Measurements from ENCODE around the gene RBBP9. TPM values are rescaled to one million over a fixed set of nuclear protein-coding genes. Genes with fewer than 3 reads are reported as not detected.

Gene RBBP9
- polyA plus RNA-seq, result 22.5 TPM
- long read RNA-seq, donor 1, transcript RBBP9-201 (5 exons, 3,861 nt), result major isoform, 7 of 8 reads
- long read RNA-seq, donor 1, partial matches to known transcripts, result 0 of 8 reads
- long read RNA-seq, donor 1, other reads (novel, unspliced or antisense), result 0 of 8 reads
- long read RNA-seq, donor 2, transcript RBBP9-201 (5 exons, 3,861 nt), result major isoform, 16 of 17 reads
- long read RNA-seq, donor 2, partial matches to known transcripts, result 0 of 17 reads
- long read RNA-seq, donor 2, other reads (novel, unspliced or antisense), result 0 of 17 reads
- long read RNA-seq, donor 3, transcript RBBP9-201 (5 exons, 3,861 nt), result major isoform, 7 of 9 reads
- long read RNA-seq, donor 3, partial matches to known transcripts, result 0 of 9 reads
- long read RNA-seq, donor 3, other reads (novel, unspliced or antisense), result 0 of 9 reads
- long read RNA-seq, donor 4, result 0 reads
- long read RNA-seq, donor 5, partial matches to known transcripts, result 0 of 4 reads
- long read RNA-seq, donor 5, other reads (novel, unspliced or antisense), result 0 of 4 reads
- long read RNA-seq, donor 6, transcript RBBP9-201 (5 exons, 3,861 nt), result major isoform, 9 of 10 reads
- long read RNA-seq, donor 6, partial matches to known transcripts, result 0 of 10 reads
- long read RNA-seq, donor 6, other reads (novel, unspliced or antisense), result 0 of 10 reads
- long read RNA-seq, donor 7, partial matches to known transcripts, result 7 of 11 reads
- long read RNA-seq, donor 7, other reads (novel, unspliced or antisense), result 0 of 11 reads
- long read RNA-seq, donor 8, transcript RBBP9-201 (5 exons, 3,861 nt), result major isoform, 9 of 9 reads
- long read RNA-seq, donor 8, partial matches to known transcripts, result 0 of 9 reads
- long read RNA-seq, donor 8, other reads (novel, unspliced or antisense), result 0 of 9 reads
- long read RNA-seq, donor 9, transcript RBBP9-201 (5 exons, 3,861 nt), result major isoform, 11 of 13 reads
- long read RNA-seq, donor 9, partial matches to known transcripts, result 0 of 13 reads
- long read RNA-seq, donor 9, other reads (novel, unspliced or antisense), result 0 of 13 reads
- long read RNA-seq, donor 10, transcript RBBP9-201 (5 exons, 3,861 nt), result major isoform, 7 of 9 reads
- long read RNA-seq, donor 10, partial matches to known transcripts, result 0 of 9 reads
- long read RNA-seq, donor 10, other reads (novel, unspliced or antisense), result 0 of 9 reads
- long read RNA-seq, donor 11, transcript RBBP9-201 (5 exons, 3,861 nt), result major isoform, 8 of 8 reads
- long read RNA-seq, donor 11, partial matches to known transcripts, result 0 of 8 reads
- long read RNA-seq, donor 11, other reads (novel, unspliced or antisense), result 0 of 8 reads

DNA sequence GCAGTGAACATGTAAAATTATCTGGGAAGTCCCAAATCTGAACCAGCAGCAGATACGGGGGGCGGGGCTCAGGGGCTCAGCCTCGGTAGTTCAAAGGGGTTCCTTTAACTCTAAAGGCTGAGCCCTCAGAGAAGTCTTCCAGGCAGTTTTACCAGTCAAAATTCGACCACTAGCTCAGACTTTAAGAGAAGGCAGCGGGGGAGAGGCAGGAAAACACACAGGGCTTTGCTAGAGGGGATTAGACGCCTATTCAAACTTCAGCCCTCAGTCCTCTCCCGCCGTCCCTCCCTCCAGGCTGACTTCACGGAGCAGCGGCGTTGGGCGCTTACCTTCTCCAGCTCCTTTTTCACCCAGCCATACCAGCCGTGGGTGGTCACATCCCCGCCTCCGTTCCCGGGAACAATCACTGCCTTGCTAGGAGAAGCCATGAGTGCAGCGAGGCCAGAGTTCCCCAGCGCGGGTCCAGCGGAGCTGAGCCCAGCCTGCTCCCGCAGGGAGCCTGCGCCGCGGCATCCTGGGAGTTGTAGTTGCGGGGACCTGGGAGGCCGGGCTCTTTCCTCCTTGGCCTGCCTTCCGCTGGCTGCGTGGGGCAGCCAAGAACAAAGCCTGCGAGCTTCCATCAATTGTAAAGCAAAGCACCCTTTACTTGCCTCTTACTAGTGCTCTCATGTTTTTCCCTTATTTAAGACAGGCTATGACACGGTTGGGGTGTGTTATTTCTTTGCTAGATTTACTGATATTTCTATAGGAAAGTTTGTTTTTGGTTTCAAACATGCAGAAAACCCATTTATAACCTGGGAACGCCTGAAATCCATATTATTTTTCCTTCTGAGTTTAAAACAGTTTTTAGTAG lies at the start of gene RBBP9:
Gene RBBP9 (minus strand): TSS at position 486 of the 853 bp plus-strand sequence. CDS start 58 bp downstream, at position 428.
- Histone ChIP-seq H3K27me3 (ENCODE audit: control insufficient read depth, insufficient read depth, low read length) (no peaks in the 10 kb centered on the region), H3K36me3 (ENCODE audit: control insufficient read depth, insufficient read depth, low read length) (peaks cover 12% of the 10 kb centered on the region), H3K4me1 (ENCODE audit: control insufficient read depth, insufficient read depth, low read length) (no peaks in the 10 kb centered on the region), H3K27ac (ENCODE audit: low read length) (peak within 1 kb of the TSS; percentile 43), H3K9me3 (ENCODE audit: control insufficient read depth, low read depth, low read length) (no peaks in the 10 kb centered on the region), H3K4me3 (ENCODE audit: low read length) (peak within 1 kb of the TSS; percentile 78)
- peak; percentile 86 to 90 for DNase-seq
- 0% methylated on average over 5 of the region's 31 CpGs for WGBS (ENCODE audit: insufficient coverage, low lambda C conversion rate)

DNA sequence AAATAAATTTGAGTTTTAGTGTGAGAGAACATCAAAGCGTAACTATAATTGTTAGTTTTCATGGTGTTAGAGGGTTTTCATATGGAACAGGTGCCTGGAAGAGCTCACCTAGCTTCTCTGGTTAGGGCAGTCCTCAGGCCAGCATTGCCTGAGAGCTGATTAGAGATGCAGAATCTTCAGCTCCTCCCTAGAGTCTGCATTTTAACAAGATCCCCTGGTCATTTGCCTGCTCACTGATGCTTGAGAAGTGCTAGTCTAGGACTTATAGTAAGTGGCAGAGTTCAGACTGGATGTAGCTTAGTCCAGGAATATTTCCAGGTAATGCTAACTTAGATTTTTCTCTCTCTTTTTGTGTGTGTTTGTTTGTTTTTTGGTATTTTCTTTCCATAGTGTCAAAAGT lies 48.5 kb upstream of the RBBP9 start:
- no peaks in the 10 kb centered on the region for H3K9me3 ChIP-seq (ENCODE audit: control insufficient read depth, low read depth, low read length)
- H3K4me1 ChIP-seq (ENCODE audit: control insufficient read depth, insufficient read depth, low read length), result no peaks in the 10 kb centered on the region
- no peak overlapping the region for H3K4me3 ChIP-seq (ENCODE audit: low read length)
- no peaks in the 10 kb centered on the region for H3K27me3 ChIP-seq (ENCODE audit: control insufficient read depth, insufficient read depth, low read length)
- H3K27ac ChIP-seq (ENCODE audit: low read length), result no peak overlapping the region
- DNase-seq, result no peak
- WGBS (ENCODE audit: insufficient coverage, low lambda C conversion rate), result no CpG with 5 or more reads among the region's 1 CpG
- peaks cover 62% of the 10 kb centered on the region for H3K36me3 ChIP-seq (ENCODE audit: control insufficient read depth, insufficient read depth, low read length)

DNA sequence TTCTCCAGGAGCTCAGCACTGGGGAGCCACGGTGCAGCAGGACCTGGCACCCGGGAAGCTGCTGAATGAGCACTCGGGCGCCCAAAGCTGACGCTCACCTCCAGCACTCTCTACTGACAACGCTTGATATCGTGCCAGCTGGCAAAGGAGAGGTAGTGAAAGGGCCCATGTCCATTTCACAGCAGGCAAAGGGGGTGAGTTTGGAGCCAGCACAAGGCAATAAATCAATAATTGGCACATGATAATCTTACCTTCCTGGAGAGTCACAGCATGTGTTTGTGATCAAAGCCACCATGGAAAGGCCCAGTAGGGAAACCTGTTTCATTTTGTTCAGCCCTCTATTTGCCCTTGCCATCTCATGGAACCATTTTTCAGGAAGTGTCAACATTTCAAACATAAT lies 46.9 kb upstream of the RBBP9 start:
- no peak for DNase-seq
- Histone ChIP-seq H3K27ac (ENCODE audit: low read length) (no peak overlapping the region), H3K4me3 (ENCODE audit: low read length) (no peak overlapping the region), H3K9me3 (ENCODE audit: control insufficient read depth, low read depth, low read length) (no peaks in the 10 kb centered on the region), H3K4me1 (ENCODE audit: control insufficient read depth, insufficient read depth, low read length) (no peaks in the 10 kb centered on the region), H3K27me3 (ENCODE audit: control insufficient read depth, insufficient read depth, low read length) (no peaks in the 10 kb centered on the region), H3K36me3 (ENCODE audit: control insufficient read depth, insufficient read depth, low read length) (peaks cover 55% of the 10 kb centered on the region)
- no CpG with 5 or more reads among the region's 7 CpGs for WGBS (ENCODE audit: insufficient coverage, low lambda C conversion rate)

DNA sequence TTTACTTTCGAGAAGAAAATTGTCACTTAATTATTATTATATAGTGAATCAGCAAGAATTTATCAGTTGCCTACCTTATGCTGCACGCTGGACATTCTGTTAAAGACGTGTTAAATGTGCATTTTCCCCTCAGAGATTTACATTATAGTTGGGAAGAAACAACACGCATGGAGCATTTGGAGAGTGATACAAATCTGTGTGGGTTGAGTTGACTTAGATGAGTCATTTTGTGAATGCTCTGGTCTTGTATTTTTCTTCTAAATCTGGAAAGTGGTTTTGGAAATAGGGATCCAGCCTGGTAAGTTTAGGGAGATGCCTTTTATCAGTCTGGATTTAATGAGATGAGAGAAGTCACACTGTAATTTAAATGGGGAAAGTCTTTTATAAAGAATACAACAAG lies 46.2 kb upstream of the RBBP9 start:
- 100% methylated on average over 2 of the region's 4 CpGs for WGBS (ENCODE audit: insufficient coverage, low lambda C conversion rate)
- H3K36me3 ChIP-seq (ENCODE audit: control insufficient read depth, insufficient read depth, low read length), result peaks cover 53% of the 10 kb centered on the region
- H3K4me1 ChIP-seq (ENCODE audit: control insufficient read depth, insufficient read depth, low read length), result no peaks in the 10 kb centered on the region
- no peak overlapping the region for H3K27ac ChIP-seq (ENCODE audit: low read length)
- H3K27me3 ChIP-seq (ENCODE audit: control insufficient read depth, insufficient read depth, low read length), result no peaks in the 10 kb centered on the region
- no peak for DNase-seq
- H3K4me3 ChIP-seq (ENCODE audit: low read length), result no peak overlapping the region
- H3K9me3 ChIP-seq (ENCODE audit: control insufficient read depth, low read depth, low read length), result no peaks in the 10 kb centered on the region

DNA sequence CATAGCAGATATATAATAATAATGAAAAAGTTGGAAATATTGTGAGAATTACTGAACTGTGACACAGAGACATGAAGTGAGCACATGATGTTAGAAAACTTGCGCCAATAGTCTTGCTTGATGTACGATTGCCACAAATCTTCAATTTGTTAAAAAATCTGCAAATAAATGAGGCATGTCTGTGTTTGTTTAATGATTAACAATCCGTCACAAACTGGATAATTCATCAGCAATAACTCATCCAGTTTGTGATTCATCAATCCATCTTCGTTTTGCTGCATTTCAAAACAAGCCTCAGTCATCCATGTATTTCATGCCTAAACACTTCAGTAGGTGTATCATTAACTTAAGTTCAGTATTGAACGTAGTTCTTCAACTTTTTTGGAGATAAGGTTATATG lies 44.7 kb upstream of the RBBP9 start:
- Histone ChIP-seq H3K27me3 (ENCODE audit: control insufficient read depth, insufficient read depth, low read length) (no peaks in the 10 kb centered on the region), H3K36me3 (ENCODE audit: control insufficient read depth, insufficient read depth, low read length) (peaks cover 47% of the 10 kb centered on the region), H3K4me3 (ENCODE audit: low read length) (no peak overlapping the region), H3K27ac (ENCODE audit: low read length) (no peak overlapping the region), H3K9me3 (ENCODE audit: control insufficient read depth, low read depth, low read length) (no peaks in the 10 kb centered on the region), H3K4me1 (ENCODE audit: control insufficient read depth, insufficient read depth, low read length) (no peaks in the 10 kb centered on the region)
- WGBS (ENCODE audit: insufficient coverage, low lambda C conversion rate), result no CpG with 5 or more reads among the region's 5 CpGs
- no peak for DNase-seq

GRCh38 chr20:18537651-18538050 lies 40.6 kb upstream of the RBBP9 start:
- H3K27me3 ChIP-seq (ENCODE audit: control insufficient read depth, insufficient read depth, low read length), result no peaks in the 10 kb centered on the region
- no peak for DNase-seq
- no peaks in the 10 kb centered on the region for H3K4me1 ChIP-seq (ENCODE audit: control insufficient read depth, insufficient read depth, low read length)
- H3K9me3 ChIP-seq (ENCODE audit: control insufficient read depth, low read depth, low read length), result no peaks in the 10 kb centered on the region
- no peak overlapping the region for H3K27ac ChIP-seq (ENCODE audit: low read length)
- no peak overlapping the region for H3K4me3 ChIP-seq (ENCODE audit: low read length)
- H3K36me3 ChIP-seq (ENCODE audit: control insufficient read depth, insufficient read depth, low read length), result peaks cover 52% of the 10 kb centered on the region
- WGBS (ENCODE audit: insufficient coverage, low lambda C conversion rate), result no CpG with 5 or more reads among the region's 2 CpGs

- no peak overlapping the region for H3K4me3 ChIP-seq (ENCODE audit: low read length)
- 100% methylated on average over 4 of the region's 6 CpGs for WGBS (ENCODE audit: insufficient coverage, low lambda C conversion rate)
- H3K9me3 ChIP-seq (ENCODE audit: control insufficient read depth, low read depth, low read length), result no peaks in the 10 kb centered on the region
- no peaks in the 10 kb centered on the region for H3K4me1 ChIP-seq (ENCODE audit: control insufficient read depth, insufficient read depth, low read length)
- no peak overlapping the region for H3K27ac ChIP-seq (ENCODE audit: low read length)
- peaks cover 63% of the 10 kb centered on the region for H3K36me3 ChIP-seq (ENCODE audit: control insufficient read depth, insufficient read depth, low read length)
- DNase-seq, result no peak
- no peaks in the 10 kb centered on the region for H3K27me3 ChIP-seq (ENCODE audit: control insufficient read depth, insufficient read depth, low read length)
These were observed 37.1 kb upstream of the RBBP9 start for GRCh38 chr20:18533978-18534644.

DNA sequence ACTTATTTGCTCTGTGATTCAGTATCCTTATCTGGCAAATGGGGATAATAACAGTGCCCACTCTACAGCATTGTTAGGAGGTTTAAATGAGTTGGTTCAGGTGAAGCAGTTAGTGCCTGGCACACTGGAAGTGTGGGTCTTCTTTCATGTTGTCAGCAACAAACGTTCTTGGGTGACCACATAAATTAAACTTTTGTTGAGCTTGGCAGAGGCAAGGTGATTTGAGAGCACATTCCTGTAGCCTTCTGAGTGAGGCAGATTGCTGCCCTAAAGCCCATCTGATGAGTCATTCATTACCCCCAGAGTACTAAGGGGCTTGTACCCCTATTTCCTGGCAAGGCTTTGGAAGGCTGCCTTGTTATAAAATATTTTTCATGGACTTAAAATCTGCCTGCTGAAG lies 36.5 kb upstream of the RBBP9 start:
- Histone ChIP-seq H3K4me3 (ENCODE audit: low read length) (no peak overlapping the region), H3K4me1 (ENCODE audit: control insufficient read depth, insufficient read depth, low read length) (no peaks in the 10 kb centered on the region), H3K9me3 (ENCODE audit: control insufficient read depth, low read depth, low read length) (no peaks in the 10 kb centered on the region), H3K27me3 (ENCODE audit: control insufficient read depth, insufficient read depth, low read length) (no peaks in the 10 kb centered on the region), H3K36me3 (ENCODE audit: control insufficient read depth, insufficient read depth, low read length) (peaks cover 67% of the 10 kb centered on the region), H3K27ac (ENCODE audit: low read length) (no peak overlapping the region)
- no CpG with 5 or more reads among the region's 1 CpG for WGBS (ENCODE audit: insufficient coverage, low lambda C conversion rate)
- DNase-seq, result no peak

GRCh38 chr20:18532626-18533025 lies 35.6 kb upstream of the RBBP9 start:
- no CpG with 5 or more reads among the region's 6 CpGs for WGBS (ENCODE audit: insufficient coverage, low lambda C conversion rate)
- Histone ChIP-seq H3K4me1 (ENCODE audit: control insufficient read depth, insufficient read depth, low read length) (no peaks in the 10 kb centered on the region), H3K9me3 (ENCODE audit: control insufficient read depth, low read depth, low read length) (no peaks in the 10 kb centered on the region), H3K36me3 (ENCODE audit: control insufficient read depth, insufficient read depth, low read length) (peaks cover 72% of the 10 kb centered on the region), H3K27me3 (ENCODE audit: control insufficient read depth, insufficient read depth, low read length) (no peaks in the 10 kb centered on the region), H3K27ac (ENCODE audit: low read length) (no peak overlapping the region), H3K4me3 (ENCODE audit: low read length) (no peak overlapping the region)
- DNase-seq, result no peak
